HepG2 (cell line): ENCODE data around the gene SART1. TPM values are rescaled to one million over a fixed set of nuclear protein-coding genes. Genes with fewer than 3 reads are reported as not detected.

Source experiments
- EP300 ChIP-seq, 3 experiments: sonication (generic) in 1 of 3; formaldehyde crosslinking in 1 of 3; IDR thresholded peaks; 2 replicates each; pipeline versions ENCODE4 v1.5.1 to v1.6.1; 2011 to 2020; ENCODE audit warnings: low read depth in 2 of 3, low read length in 2 of 3, borderline replicate concordance in 1 of 3, improper control_type of control experiment in 1 of 3, mild to moderate bottlenecking in 1 of 3, missing genetic modification reagents in 1 of 3, moderate library complexity in 1 of 3
- GABPA ChIP-seq, 2 experiments: IDR thresholded peaks; 2 replicates each; pipeline ENCODE4 v1.6.1; 2011 to 2016; ENCODE audit warnings: low read depth in 2 of 2, low read length in 1 of 2, missing biosample characterization in 1 of 2, missing genetic modification characterization in 1 of 2
- KLF15 ChIP-seq: sonication (generic); formaldehyde crosslinking; IDR thresholded peaks from 2 replicates; pipeline ENCODE4 v1.8.1; 2023; ENCODE audit warnings: borderline replicate concordance, mild to moderate bottlenecking, inconsistent platforms, missing genetic modification reagents, mixed read lengths
- RBM39 ChIP-seq: fragments of 200-400 bp; formaldehyde crosslinking; IDR thresholded peaks from one replicate; pipeline ENCODE4 v1.6.1; 2018; ENCODE audit warnings: antibody characterized with exemption, mild to moderate bottlenecking, low read depth, low read length; ENCODE audit not compliant: poor library complexity, severe bottlenecking
- SATB2 ChIP-seq: sonication (generic); formaldehyde crosslinking; IDR thresholded peaks from 2 replicates; pipeline ENCODE4 v1.5.0; 2020; ENCODE audit warnings: missing genetic modification reagents
- SNAPC2 ChIP-seq: sonication (generic); formaldehyde crosslinking; IDR thresholded peaks from 2 replicates; pipeline ENCODE4 v1.8.1; 2022; ENCODE audit warnings: mild to moderate bottlenecking, missing genetic modification reagents
- UBTF ChIP-seq: sonication (generic); formaldehyde crosslinking; IDR thresholded peaks from 2 replicates; pipeline ENCODE4 v1.4.0; 2020; ENCODE audit warnings: mild to moderate bottlenecking, missing genetic modification reagents
- ZNF143 ChIP-seq: sonication (generic); formaldehyde crosslinking; IDR thresholded peaks from 2 replicates; pipeline ENCODE4 v1.4.0; 2020; ENCODE audit warnings: missing genetic modification reagents
- ZNF329 ChIP-seq: sonication (generic); formaldehyde crosslinking; IDR thresholded peaks from 2 replicates; pipeline ENCODE4 v1.9.0; 2021; ENCODE audit warnings: low read depth, mild to moderate bottlenecking, missing genetic modification reagents
- ZNF513 ChIP-seq: sonication (generic); formaldehyde crosslinking; conservative IDR thresholded peaks from 2 replicates; pipeline ENCODE4 v1.5.0; 2020; ENCODE audit warnings: missing genetic modification reagents
- ZNF562 ChIP-seq: sonication (generic); formaldehyde crosslinking; IDR thresholded peaks from 2 replicates; pipeline ENCODE4 v1.8.0; 2022; ENCODE audit warnings: missing genetic modification reagents, borderline replicate concordance
- ZNF598 ChIP-seq: sonication (generic); formaldehyde crosslinking; IDR thresholded peaks from 2 replicates; pipeline ENCODE4 v1.5.1; 2020; ENCODE audit warnings: mild to moderate bottlenecking, missing genetic modification reagents, borderline replicate concordance
- ZNF660 ChIP-seq: sonication (generic); formaldehyde crosslinking; IDR thresholded peaks from 2 replicates; pipeline ENCODE4 v1.5.1; 2020; ENCODE audit warnings: mild to moderate bottlenecking, low read depth, missing genetic modification reagents, borderline replicate concordance
- polyA plus RNA-seq, 8 experiments: library from polyadenylated mRNA; depleted of rRNA in 3 of 8; stranded (reverse) in 7 of 8; unstranded in 1 of 8; fragments of >200 nt; fragmentation: Illumina TruSeq in 4 of 8; extraction: Trizol in 4 of 8; gene quantifications; 2 replicates each; pipeline versions ENCODE4 v1.2.1 to v1.2.3, GENCODE V29; 2011 to 2016; ENCODE audit warnings: low read depth in 4 of 8, missing spikeins in 1 of 8, mixed read lengths in 1 of 8; ENCODE audit not compliant: insufficient read depth in 1 of 8
- total RNA-seq, 5 experiments: library from RNA; depleted of rRNA; stranded (reverse); fragments of >200 nt; fragmentation: Illumina TruSeq; extraction: Trizol; gene quantifications; 2 replicates each; pipeline ENCODE4 v1.2.3, GENCODE V29; 2016; ENCODE audit warnings: low read depth in 1 of 5
- TF ChIP-seq, protein P1 (sequence below): sonication (generic); formaldehyde crosslinking; IDR thresholded peaks from 2 replicates; pipeline ENCODE4 v1.8.0; 2022; ENCODE audit warnings: missing genetic modification reagents, mild to moderate bottlenecking, moderate library complexity, borderline replicate concordance
- TF ChIP-seq, protein P2 (sequence below): IDR thresholded peaks from 2 replicates; pipeline ENCODE4 v1.6.1; 2016; ENCODE audit warnings: control low read depth

SART1 gene
- total and polyA plus RNA-seq, 2 of the 13 experiments (the other 11 are each of a cell fraction or from before 2014, with no cell fraction given): 11.3 to 22.5 TPM

DNA sequence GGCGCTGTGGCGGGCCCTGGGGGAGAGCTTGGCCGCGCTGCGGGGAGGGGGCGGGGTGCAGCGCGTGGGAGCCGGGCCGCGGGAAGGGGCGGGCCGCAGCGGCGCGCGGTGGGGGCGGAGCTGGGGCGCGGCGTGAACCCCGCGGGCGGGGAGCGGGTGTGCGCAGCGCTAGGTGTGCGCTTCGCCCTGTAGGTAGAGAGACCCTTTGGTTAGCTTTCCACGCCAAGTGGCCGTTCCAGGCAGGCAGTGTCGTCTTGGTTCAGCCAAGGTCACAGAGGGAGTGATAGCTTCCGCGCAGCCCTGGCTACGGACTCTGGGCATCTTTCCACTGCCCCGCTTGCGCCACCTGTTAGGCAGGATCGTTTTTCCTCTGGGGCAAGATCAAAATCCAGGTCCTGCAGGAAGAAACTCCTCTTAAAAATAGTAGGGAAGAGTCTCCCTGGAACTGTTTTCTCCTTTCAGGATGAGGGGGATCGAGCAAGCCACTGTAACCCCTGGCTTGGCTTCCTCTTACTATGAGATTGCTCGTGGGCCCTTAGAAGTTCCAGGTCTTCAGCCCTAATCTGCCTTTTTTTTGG, 41.2 kb downstream of the SART1 start (continued):
- TF ChIP-seq RBM39: no peak
- TF ChIP-seq UBTF (CRISPR knock-in tag): no peak
- TF ChIP-seq ZNF143 (CRISPR knock-in tag): no peak
- TF ChIP-seq ZNF598 (CRISPR knock-in tag): no peak
- no peak for TF ChIP-seq ZNF562 (CRISPR knock-in tag)
- no peak for TF ChIP-seq ZNF329
- no peak for TF ChIP-seq SNAPC2 (CRISPR knock-in tag)
- TF ChIP-seq ZNF513: no peak
- TF ChIP-seq GABPA (IDR thresholded peaks at IDR 0.05; ENCODE audit: low read depth, low read length): no peak
- TF ChIP-seq GABPA (CRISPR knock-in tag; IDR thresholded peaks at IDR 0.05; ENCODE audit: low read depth): no peak
- no peak for TF ChIP-seq EP300 (IDR thresholded peaks at IDR 0.05; ENCODE audit: low read depth in 2 of 2, low read length in 2 of 2)
- TF ChIP-seq EP300 (CRISPR knock-in tag; IDR thresholded peaks at IDR 0.05; ENCODE audit: borderline replicate concordance): no peak
- TF ChIP-seq, protein P1, sequence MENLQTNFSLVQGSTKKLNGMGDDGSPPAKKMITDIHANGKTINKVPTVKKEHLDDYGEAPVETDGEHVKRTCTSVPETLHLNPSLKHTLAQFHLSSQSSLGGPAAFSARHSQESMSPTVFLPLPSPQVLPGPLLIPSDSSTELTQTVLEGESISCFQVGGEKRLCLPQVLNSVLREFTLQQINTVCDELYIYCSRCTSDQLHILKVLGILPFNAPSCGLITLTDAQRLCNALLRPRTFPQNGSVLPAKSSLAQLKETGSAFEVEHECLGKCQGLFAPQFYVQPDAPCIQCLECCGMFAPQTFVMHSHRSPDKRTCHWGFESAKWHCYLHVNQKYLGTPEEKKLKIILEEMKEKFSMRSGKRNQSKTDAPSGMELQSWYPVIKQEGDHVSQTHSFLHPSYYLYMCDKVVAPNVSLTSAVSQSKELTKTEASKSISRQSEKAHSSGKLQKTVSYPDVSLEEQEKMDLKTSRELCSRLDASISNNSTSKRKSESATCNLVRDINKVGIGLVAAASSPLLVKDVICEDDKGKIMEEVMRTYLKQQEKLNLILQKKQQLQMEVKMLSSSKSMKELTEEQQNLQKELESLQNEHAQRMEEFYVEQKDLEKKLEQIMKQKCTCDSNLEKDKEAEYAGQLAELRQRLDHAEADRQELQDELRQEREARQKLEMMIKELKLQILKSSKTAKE: no peak
- no peak for TF ChIP-seq SATB2
- TF ChIP-seq KLF15: no peak
- TF ChIP-seq, protein P2, sequence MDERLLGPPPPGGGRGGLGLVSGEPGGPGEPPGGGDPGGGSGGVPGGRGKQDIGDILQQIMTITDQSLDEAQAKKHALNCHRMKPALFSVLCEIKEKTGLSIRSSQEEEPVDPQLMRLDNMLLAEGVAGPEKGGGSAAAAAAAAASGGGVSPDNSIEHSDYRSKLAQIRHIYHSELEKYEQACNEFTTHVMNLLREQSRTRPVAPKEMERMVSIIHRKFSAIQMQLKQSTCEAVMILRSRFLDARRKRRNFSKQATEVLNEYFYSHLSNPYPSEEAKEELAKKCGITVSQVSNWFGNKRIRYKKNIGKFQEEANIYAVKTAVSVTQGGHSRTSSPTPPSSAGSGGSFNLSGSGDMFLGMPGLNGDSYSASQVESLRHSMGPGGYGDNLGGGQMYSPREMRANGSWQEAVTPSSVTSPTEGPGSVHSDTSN: no peak
- no peak for TF ChIP-seq ZNF660
